Endothelial cell of umbilical vein (primary cell): ENCODE results near the gene N4BP2L1.

Experiments
- POLR2A ChIP-seq: IDR thresholded peaks from 2 replicates; pipeline ENCODE4 v1.6.1; 2012; ENCODE audit warnings: low read depth, mild to moderate bottlenecking, control low read depth, low read length
- TF ChIP-seq, protein P1 (sequence below), 2 donors: IDR thresholded peaks; 1 replicate in 1 of 2; 2 replicates in 1 of 2; pipeline ENCODE4 v1.5.1; 2011; ENCODE audit warnings: low read length in 2 of 2, mild to moderate bottlenecking in 2 of 2, moderate library complexity in 2 of 2, control low read depth in 1 of 2, inconsistent platforms in 1 of 2, low read depth in 1 of 2; ENCODE audit not compliant: insufficient read depth in 1 of 2; ENCODE audit errors: extremely low read depth in 1 of 2

DNA sequence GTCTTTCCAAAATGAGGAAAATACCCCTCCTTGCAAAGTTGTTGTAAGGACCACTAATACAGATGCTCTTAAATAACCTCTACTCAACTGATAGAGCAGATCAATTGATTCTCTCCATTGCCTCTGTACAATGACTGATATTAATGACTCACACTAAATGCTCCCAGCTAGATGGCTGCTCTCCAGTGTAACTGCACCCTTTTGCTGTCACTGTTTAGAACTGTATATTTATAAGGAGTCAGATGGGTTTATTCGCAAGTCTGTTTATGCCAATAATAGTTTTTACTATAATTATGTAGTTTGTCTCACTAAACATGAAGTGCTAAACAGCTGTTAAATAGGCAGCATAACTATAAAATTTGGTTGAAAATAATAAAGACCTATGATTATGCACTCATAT lies 21.0 kb upstream of the N4BP2L1 start:
- TF ChIP-seq, protein P1, sequence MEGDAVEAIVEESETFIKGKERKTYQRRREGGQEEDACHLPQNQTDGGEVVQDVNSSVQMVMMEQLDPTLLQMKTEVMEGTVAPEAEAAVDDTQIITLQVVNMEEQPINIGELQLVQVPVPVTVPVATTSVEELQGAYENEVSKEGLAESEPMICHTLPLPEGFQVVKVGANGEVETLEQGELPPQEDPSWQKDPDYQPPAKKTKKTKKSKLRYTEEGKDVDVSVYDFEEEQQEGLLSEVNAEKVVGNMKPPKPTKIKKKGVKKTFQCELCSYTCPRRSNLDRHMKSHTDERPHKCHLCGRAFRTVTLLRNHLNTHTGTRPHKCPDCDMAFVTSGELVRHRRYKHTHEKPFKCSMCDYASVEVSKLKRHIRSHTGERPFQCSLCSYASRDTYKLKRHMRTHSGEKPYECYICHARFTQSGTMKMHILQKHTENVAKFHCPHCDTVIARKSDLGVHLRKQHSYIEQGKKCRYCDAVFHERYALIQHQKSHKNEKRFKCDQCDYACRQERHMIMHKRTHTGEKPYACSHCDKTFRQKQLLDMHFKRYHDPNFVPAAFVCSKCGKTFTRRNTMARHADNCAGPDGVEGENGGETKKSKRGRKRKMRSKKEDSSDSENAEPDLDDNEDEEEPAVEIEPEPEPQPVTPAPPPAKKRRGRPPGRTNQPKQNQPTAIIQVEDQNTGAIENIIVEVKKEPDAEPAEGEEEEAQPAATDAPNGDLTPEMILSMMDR (IDR thresholded peaks at IDR 0.05; ENCODE audit: extremely low read depth in 1 of 2, insufficient read depth in 1 of 2, low read depth in 1 of 2, low read length in 2 of 2): no peak
- no peak for TF ChIP-seq POLR2A
